Cerebellar cortex (tissue), 1 donor: ENCODE results near the gene PIP4K2A.

Experiments used
- DNase-seq: peaks from one replicate; pipeline ENCODE4 v3.0.0-alpha.2; 2015; ENCODE audit warnings: low spot score

PIP4K2A gene

DNA sequence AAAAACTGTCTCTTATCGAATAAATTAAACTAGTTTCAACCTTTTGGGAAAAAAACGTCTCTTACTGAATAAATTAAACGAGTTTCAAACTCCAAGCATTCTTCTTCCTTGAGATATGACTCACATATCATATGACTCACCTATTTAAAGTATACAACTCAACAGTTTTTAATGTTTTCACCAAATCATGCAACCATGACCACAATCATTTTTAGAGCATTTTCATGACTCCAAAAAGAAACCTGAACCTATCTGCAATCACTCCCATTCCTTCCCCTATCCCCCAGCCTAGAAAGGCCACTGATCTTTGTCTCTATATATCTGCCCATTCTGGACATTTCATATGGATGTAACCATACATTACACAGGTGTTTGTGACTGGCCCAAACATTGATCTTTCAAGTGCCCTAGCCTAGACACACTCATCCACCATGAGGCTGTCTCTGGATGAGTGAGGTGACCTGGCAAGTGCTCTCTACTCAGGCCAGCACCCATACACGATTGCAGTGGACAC, 115.3 kb downstream of the PIP4K2A start:
- DNase-seq: no peak

DNA sequence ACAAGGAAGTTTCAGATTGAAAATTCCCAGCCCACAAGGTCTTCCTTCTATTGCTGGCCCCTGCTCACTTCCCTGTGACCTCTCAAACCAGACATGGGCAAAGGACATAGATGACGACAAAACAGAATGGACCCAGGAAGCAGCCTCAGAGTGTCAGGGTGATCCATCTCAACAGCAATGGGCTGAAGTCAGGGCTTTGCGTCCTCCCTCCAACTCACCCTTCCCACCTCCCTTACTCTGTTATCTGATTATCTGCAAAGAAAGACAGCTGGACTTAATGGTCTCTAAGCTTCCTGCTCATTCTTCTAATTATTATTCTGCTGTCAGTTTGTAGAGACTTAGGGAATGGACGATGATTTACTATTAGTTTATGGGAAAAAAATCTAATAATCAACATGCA, 115.9 kb downstream of the PIP4K2A start:
- DNase-seq: no peak

DNA sequence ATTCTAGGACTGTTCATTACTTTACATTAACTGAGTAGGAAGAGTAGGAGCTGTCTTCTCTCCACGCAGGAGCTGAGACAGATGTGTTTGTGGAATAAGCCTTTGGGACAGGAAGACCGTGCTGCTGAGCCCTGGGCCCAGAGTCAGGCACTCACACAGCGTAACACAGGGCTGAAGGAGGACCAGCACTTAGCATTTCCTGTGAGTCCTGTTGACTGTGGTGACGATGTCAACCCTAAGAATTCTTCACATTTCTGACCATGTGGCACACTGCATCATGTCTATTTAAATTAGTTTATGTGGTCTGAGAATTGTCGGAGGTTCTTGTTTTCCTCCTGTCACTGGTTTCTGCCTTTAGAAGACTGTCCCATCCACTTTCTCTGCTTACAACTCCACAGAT, 117.2 kb downstream of the PIP4K2A start:
- no peak for DNase-seq

DNA sequence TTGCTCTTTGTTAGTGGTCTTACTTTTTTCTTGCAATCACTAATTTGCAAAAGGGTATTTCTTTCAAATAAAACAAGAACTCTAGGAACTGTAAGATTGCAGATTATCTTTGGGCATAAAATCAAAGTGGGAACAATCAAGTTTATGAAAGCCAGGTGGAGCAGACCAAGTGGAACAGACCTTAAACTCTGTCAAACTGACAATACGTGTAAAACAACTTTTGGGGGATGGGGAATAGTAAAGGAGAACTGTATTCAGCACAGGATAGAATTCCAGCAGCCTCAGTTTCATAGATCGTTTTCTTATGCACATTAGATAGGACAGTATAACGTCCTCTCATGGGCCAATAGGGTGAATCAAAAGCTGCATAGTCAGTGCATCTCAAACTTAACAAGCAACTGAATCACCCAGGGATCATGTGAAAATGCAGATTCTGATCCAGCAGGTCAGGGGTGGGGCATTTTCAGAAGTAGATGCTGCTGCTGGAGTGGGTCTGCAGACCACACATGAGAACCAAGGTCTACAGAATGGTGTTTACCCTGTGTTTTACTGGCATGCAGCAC, 120.7 kb downstream of the PIP4K2A start:
- DNase-seq: no peak

DNA sequence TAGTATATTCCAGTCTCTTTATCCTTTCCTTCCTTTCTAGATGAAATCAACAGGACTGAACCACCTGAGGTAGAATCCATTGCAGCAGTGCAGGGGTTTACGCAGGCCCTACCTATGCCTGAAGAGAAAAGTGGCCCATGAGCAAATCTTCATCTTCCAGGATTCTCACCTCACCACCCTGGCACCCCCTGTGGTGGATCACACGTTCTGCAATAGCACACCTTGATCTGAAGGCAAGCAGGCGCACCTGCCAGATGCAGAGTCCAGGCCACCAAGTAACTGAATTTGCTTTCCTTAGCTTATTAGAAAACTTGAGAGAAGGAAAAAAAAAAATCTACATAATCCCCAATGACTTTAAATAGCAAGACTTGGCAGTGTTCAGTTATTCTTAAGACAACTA, 121.4 kb downstream of the PIP4K2A start:
- no peak for DNase-seq

DNA sequence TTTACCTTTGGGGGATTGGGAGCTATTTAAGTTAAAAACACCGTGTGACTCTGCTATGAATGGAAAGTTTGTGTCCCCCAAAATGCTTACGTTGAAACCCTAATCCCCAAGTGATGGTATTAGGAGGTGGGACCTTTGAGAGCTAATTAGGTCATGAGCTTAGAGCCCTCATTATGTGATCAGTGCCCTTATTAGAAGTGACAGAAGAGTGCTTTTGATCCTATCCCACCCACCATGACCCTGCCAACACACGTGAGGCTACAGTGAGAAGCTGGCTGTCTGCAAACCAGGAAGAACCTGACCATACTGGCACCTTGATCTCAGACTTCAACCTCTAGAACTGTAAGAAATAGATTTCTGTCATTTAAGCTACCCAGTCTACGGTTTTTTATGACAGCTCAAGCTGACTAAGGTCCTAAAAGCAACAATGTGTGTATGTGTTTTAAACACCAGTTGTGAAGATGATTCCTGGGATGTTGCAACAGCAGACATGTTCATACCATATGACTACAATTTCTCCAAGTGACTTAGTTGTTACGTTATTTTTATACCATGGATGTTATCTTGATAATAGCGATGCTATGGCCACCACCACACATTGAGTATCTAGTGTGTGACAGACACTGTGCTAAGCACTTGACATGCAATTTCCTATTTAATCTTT, 124.4 kb downstream of the PIP4K2A start:
- no peak for DNase-seq

DNA sequence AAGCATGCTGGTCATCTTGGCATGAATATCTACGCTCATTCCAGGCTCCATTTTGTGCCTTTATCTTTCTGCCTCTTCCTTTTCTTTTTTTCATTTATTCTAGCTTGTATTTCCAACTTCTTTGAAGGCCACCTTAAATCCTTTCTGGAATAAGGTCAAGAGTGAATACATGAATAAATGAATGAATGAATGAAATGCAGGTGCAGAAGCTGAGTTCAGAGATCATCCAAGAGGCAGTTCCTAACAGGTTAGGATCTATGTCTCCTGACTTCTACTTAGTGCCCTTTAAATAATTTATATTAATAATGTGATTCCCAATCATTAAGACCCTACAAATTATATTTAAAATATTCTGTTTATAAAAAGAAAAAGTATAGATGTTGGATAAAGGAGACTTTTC, 125.9 kb downstream of the PIP4K2A start:
- DNase-seq: no peak

DNA sequence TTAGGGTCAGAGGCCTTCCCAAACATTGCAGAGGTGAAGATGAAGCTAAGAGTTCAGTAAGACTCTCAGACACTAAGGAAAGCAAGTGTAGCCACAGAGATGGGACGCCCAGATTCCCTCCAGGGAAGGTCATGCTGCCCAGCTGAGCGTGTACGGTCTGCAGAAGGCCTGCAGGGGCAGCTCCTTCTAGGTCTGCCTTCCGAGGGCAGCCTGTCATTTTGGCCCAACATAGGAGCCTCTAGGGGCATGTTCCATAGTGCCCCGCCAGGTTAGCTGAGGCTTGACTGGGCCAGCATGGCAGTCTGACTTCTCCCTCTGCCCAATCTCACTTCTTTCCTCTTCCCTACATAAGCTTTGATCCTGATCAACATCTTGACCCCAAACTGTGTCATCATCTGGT, 130.7 kb downstream of the PIP4K2A start:
- DNase-seq: no peak

DNA sequence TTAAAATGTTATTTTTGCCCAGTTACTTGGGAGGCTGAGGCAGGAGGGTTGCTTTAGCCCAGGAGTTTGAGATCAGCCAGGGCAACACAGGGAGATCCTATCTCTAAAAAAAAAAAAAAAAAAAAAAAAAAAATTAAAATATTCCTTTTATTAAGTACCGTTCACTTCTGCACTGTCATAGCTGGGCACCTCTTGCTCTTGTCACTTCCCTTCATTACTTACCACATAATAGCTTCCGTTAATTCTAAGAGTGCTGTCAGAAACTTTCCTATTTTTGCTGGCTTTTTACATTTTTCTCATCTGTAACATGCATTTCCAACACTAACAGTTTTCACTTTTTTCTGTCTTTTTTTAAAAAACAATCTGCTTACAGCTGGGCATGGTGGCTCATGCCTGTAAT, 132.9 kb downstream of the PIP4K2A start:
- no peak for DNase-seq

DNA sequence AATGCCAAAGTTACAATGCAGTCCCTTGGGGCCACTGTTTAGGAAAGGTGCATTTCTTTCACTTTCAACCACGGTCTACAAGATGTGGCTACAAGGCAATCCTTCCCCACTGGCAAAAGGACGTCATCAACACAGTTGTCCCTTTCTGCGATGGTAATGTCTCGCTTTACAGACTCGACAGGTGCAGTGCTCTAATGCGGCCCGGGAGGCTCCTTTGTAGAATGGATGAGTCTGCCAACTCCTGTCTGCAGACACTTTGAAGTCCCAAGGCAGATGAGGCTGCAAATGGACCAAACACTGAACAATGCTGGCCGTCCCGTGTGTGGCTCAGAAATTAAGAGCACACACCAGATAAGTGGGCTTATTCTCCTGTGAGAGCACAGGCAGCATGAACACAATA, 133.7 kb downstream of the PIP4K2A start:
- no peak for DNase-seq

DNA sequence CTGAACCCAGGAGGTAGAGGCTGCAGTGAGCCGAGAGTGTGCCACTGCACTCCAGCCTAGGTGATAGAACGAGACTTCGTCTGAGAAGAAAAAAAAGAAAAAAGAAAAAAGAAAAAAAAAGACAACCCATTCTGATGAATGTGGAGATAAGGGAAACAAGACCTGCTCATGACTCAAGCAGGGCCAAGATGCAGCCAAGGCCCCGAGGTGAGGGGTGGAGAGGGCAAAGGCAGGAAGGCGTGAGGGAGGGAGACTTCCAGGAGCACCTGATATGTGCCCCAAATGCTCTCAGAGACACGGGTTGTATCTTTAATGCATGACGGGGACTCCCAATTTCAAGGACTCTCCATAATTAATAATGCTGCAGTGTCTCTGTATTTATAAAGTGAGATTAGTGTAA, 134.6 kb downstream of the PIP4K2A start:
- DNase-seq: no peak

DNA sequence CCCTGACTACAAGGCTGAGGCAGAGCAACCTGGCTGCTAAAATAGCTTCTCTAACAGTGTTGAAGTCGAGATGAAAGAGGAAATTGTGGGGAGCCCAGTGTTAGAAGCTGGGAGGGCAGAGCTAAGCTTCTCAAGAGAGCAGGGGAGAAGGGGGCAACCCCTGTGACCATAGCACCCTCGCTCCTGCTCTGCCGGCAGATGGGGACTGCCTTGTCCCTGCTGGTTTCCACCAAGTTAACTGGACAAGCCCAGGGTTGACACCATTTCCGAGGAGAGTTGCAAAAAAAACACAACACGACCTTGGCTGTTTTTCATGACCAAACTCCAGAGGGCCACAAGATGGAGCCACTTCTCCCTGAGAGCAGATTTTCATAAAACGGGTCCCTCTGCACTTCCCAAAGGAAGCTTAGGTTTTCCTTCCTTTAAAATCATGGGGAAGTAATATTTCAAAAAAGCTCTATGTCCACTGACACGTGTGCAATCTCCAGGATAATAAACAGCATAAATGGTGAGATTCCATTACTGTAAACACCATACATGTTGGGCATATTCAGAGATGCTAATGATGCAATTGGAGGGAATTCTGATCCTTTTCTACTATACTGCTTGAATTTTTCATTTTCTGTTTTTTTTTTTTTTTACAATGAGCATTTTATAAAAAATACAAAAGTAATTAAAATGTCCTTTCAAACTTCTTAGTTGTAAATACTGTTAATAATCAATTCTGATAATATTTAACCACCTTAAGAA, 140.4 kb downstream of the PIP4K2A start:
- DNase-seq: no peak

DNA sequence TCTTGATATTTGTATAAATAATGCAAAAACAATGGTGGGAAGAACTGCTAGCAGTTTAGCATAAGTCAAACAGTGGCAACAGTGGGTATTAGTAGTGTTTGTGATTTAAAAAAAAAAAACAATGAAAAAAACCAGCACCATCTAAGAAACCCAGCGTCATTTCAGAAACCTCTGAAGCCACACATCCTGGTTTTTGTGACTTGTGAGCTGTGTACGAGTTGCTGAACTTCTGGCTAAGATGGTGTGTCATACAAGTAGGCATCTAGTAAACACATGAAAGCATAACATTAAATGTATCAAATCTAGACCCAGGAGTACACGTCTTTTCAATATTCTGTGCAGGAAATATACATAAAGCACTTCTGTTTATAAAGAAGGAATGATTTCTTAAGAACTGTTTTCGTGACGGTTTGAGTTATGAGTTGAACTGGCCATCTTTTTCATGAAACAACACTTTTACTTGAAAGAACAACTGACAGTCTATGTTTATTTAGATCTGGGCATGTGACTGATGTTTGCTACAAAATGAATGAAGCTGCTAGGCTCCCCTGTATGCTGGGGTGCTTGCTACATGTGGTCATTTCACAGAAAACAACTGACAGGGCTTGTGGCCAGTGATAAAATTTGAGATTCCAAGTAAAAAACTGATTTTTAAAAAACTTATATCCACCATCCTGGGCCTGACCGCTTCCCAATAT, 143.5 kb downstream of the PIP4K2A start:
- DNase-seq: no peak

DNA sequence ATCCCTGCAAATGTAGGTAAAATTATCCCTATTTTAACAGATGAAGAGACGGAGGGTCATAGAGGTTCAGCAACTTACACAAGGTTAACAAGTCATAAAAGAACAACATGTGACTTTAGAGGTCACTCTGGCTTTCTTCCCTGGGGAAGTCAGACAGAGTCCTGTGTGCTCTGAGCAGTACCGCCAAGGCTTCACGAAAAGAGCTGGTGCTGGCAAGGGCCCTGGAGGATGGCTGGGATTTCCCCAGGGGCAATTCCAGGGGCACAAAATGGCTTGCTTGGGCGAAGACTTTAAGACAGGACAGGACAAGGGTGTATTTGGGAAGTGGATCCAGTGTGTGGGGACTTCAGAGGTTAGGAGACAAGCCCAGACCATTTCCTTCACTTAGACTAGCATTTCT, 144.1 kb downstream of the PIP4K2A start:
- no peak for DNase-seq

DNA sequence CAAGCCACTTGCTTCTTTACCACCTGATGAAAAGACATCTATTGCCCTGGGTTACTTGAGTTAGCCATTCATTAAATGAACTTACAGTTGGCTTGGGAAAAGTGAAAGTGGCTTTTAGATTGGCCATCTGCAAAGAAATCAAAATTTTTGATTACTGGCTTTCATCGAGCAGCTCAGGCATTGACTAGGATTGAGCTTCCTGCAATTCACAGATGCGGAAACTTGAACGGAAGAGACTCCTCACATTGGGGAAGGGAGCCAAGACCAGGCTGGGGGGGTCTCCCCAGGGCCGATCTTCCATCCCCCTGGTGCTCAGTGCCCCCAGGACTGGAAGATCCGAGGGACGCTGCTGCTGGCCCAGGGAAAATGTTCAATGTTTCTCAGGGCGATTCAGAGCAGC, 145.4 kb downstream of the PIP4K2A start:
- DNase-seq: no peak

DNA sequence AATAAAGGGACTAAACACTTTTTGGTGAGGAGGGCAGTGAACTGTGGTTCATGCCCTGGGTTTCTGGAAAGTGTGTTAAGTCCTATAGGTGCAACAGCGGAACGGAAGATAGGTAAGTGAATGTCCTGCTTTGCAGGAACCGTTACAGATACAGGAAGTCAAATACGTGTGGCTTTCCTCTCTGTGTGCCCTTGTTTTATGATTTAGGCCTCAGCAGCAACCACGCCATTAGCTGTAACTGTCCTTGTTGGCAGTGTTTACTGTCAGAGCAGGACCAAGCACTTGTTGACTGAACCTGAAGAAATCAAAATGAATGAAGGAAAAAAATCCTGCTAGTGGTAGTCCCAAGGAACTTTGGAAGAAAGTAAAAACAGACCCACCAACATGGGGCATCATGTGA, 150.3 kb downstream of the PIP4K2A start:
- DNase-seq: no peak

DNA sequence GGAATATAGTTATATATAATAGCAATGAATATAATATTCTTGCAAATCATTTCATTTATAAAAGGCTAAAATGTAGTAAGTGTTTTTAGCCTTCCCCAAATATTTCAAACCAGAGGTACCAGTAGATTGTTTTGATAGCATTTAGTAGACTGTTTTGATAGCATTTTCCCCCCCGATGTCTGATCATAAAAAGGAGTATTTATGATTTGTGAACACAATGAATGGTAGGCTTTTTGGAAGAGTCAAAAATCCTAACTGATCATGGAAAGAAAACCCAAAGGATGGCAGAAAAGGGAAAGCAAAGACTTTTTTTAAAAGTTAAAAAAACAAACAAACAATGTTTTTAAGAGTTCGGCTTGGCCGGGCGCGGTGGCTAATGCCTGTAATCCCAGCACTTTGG, 152.5 kb downstream of the PIP4K2A start:
- DNase-seq: no peak

DNA sequence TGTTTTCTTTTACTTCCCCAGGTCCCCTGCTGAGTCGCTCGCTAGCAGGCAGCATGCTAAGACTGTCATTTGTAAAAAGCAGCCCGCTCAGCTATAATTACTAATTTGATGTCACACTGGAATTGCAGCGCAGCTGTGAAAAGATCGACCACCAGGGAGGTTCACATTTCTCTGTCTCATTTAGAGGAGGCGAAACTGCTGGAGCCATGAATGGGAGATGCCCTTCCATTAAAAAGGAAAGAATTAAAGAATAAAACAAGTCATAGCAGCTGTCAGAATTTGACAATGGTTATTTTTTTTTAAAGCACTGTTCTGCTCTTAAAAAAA, 153.5 kb downstream of the PIP4K2A start:
- no peak for DNase-seq

DNA sequence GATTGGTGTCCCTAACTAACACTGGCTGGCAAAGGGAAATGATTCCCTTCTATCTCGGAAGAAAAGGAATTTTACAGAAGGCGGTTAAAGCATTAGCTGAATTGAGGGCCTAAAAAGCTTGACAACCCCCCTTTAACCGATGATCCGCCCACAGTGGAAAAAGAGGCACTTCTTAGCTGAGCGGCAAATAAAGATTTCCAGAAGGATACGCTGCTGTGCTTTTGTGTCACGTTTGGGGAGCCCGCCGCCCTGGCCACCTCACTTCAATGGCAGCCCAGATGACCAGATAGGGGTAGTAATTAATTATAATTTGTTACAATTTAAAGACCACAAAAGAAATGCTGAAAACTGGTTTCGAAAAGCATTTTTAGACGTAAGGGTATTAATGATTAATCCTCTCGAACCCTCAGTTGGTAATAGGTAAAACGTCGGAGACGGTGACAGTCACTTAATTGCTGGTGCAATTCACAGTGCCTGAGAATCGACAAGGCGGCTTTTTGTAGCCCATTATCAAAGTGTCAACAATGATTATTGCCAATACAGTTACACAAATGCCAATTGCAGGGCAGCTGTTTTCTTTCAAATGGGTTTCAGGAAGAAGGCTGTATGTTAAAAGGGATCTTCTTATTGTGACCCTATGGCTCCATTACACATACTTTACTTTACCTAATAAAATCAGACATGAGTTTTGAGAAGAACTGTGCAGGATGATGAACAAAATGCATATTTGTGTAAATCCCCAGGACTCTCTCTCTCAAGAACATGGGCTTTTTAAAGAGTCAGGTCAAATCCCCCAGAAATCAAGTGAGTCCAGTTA, 154.1 kb downstream of the PIP4K2A start:
- no peak for DNase-seq

DNA sequence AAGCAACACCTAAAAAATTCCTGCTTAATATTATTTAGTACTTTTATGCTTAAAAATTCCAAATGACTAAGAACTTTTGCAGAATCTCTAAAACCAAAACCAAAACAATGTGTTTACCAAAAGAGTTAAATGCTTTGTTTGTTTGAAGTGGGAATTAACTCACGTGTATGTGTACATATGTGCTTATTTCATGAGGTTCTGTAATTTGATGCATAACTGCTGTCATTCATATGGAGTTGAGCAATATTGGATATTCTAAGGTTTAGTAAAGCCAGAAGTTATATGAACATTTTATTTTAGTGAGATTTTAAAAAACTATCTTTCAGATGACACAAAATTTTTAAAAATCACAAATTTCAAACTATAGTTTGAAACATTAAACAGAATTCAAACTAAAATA, 157.1 kb downstream of the PIP4K2A start:
- DNase-seq: no peak

DNA sequence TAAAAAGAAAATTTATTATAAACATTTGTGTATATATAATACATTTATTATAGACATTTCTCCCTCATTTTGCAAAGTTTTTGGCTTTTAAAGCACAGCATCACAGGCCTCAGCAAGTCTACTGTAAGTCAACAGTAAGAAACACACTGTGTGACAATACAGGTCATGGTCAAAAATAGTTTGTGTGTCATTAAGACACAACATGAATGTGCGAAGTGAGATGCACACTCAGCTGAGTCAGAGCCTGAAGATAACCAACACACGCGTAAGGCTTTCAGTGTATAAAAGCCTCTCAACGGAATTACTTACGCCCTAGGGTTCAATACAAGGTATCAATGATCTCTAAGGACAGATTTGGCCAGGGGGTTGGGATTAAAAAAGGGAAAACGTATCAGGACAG, 157.6 kb downstream of the PIP4K2A start:
- no peak for DNase-seq
